Activated CD8-positive, alpha-beta memory T cell treated with anti-CD3 and anti-CD28 coated beads, Interleukin-2, amount 10 ng/mL, durations not matched to agents 7 days and 5 days (primary cell): Measurements from ENCODE around the gene MINDY4. TPM values are rescaled to one million over a fixed set of nuclear protein-coding genes. Genes with fewer than 3 reads are reported as not detected.

Experiments
- ATAC-seq: fragments of 150-1000 bp; cut with Tn5 transposase; one replicate; pipeline ENCODE4 v1.10.0; 2021; ENCODE audit warnings: moderate library complexity
- CTCF ChIA-PET: fragments of 350-600 bp; sonication (Branson Sonifier 250); formaldehyde crosslinking; loops from one replicate; lab custom pipeline; 2021; ENCODE audit warnings: antibody characterized with exemption; lab: Charles Lee
- DNase-seq: peaks from one replicate; pipeline ENCODE4 v3.0.0-alpha.2; 2020
- H3K27ac Mint-ChIP-seq: one replicate; pipeline ENCODE4 v1.8.0; 2021; ENCODE audit warnings: mild to moderate bottlenecking, mixed read lengths
- H3K27me3 Mint-ChIP-seq: one replicate; pipeline ENCODE4 v1.8.0; 2021; ENCODE audit warnings: mixed read lengths
- H3K36me3 Mint-ChIP-seq: one replicate; pipeline ENCODE4 v1.8.0; 2021; ENCODE audit warnings: mild to moderate bottlenecking, mixed read lengths
- H3K4me1 Mint-ChIP-seq: one replicate; pipeline ENCODE4 v1.8.0; 2021; ENCODE audit warnings: mixed read lengths
- H3K4me3 Mint-ChIP-seq: one replicate; pipeline ENCODE4 v1.8.0; 2021; ENCODE audit warnings: mild to moderate bottlenecking, moderate library complexity, mixed read lengths
- H3K9me3 Mint-ChIP-seq: one replicate; pipeline ENCODE4 v1.8.0; 2022; ENCODE audit warnings: low read depth, mixed read lengths
- total RNA-seq, 2 experiments: library from RNA; stranded (reverse); gene quantifications; one replicate each; pipeline ENCODE4 v1.2.3, GENCODE V29; 2021

The MINDY4 gene
- total RNA-seq, 2 experiments from 2014 or later = 1.1 to 1.3 TPM

DNA sequence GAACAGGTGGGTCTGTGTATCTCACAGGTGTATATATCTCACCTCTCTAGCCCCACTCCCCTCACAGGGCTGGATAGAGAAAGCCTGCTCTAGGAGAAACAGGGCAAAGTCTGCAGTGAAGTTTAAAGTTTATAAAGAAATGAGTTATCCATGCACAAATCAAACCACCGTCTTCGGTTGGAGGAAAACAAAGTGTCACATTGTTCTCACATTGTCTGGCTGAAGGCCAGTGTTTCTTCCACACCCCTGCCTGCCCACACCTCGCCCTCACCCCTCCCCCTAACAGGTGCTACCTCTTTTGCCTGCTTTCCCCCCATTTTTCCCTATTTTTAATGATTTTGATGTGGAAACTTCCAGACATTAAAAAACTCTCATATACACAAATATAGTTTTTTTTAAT, 166.2 kb downstream of the MINDY4 start:
- ATAC-seq (no peak), DNase-seq (no peak)
- peaks cover 33% of the 10 kb centered on the region for H3K27me3 Mint-ChIP-seq
- H3K36me3 Mint-ChIP-seq = no peaks in the 10 kb centered on the region
- H3K4me1 Mint-ChIP-seq = no peaks in the 10 kb centered on the region
- no peaks in the 10 kb centered on the region for H3K9me3 Mint-ChIP-seq
- CTCF ChIA-PET = interaction anchor here (1.3 to 2.2 kb wide), 3 partner anchors 8 to 185 kb away, joined by 3 to 12 read pairs (median 9); partner anchors contain the start of gene AQP1
- H3K4me3 Mint-ChIP-seq = no peak overlapping the region
- no peak overlapping the region for H3K27ac Mint-ChIP-seq

- Mint-ChIP-seq H3K4me1 (no peaks in the 10 kb centered on the region), H3K27me3 (peaks cover 43% of the 10 kb centered on the region), H3K4me3 (no peak overlapping the region), H3K27ac (no peak overlapping the region), H3K36me3 (no peaks in the 10 kb centered on the region), H3K9me3 (no peaks in the 10 kb centered on the region)
- DNase-seq (peak; percentile 73), ATAC-seq (peak; percentile 63)
- CTCF ChIA-PET = interaction anchor here (0.7 to 2.3 kb wide), 23 partner anchors 10 to 185 kb away, joined by 3 to 12 read pairs (median 5); partner anchors contain the start of gene AQP1
Measured at GRCh38 chr7:30938435-30939316, 167.5 kb downstream of the MINDY4 start.

GRCh38 chr7:30941582-30942323, 170.5 kb downstream of the MINDY4 start:
- no peak overlapping the region for H3K27ac Mint-ChIP-seq
- H3K4me3 Mint-ChIP-seq = no peak overlapping the region
- ATAC-seq (no peak), DNase-seq (no peak)
- H3K36me3 Mint-ChIP-seq = peaks cover 2% of the 10 kb centered on the region
- H3K27me3 Mint-ChIP-seq = peaks cover 49% of the 10 kb centered on the region
- H3K9me3 Mint-ChIP-seq = peaks cover 3% of the 10 kb centered on the region
- no peaks in the 10 kb centered on the region for H3K4me1 Mint-ChIP-seq
- CTCF ChIA-PET = interaction anchor here (1.1 to 1.7 kb wide), 3 partner anchors 33 to 193 kb away, joined by 3 to 4 read pairs (median 3); no protein-coding TSS in a partner anchor

Other genes starting within 250 kb of the MINDY4 start
- 100 to 1,000 TPM; 203 to 260 TPM for gene GARS1, start 176.5 kb upstream of the MINDY4 start, total RNA-seq
- gene CRHR2, start 89.0 kb upstream of the MINDY4 start, total RNA-seq = not detected
- gene INMT, start 19.3 kb upstream of the MINDY4 start, total RNA-seq = under 1 TPM in 1 of 2 experiments, not detected in 1; 0.12 TPM
- gene AQP1, start 140.4 kb downstream of the MINDY4 start, total RNA-seq = under 1 TPM in 1 of 2 experiments, not detected in 1; 0.15 TPM
- not detected for gene GHRHR, start 192.5 kb downstream of the MINDY4 start, total RNA-seq